Activated B cell treated with CpG ODN at 0.5 μM for 24 hours (primary cell): Measurements from ENCODE around the gene ATG13. TPM values are rescaled to one million over a fixed set of nuclear protein-coding genes. Genes with fewer than 3 reads are reported as not detected.

Experiments
- ATAC-seq: fragments of 200-7000 bp; cut with Tn5 transposase; one replicate; pipeline ENCODE4 v1.10.0; 2021; ENCODE audit warnings: low read depth, mild to moderate bottlenecking, moderate library complexity
- CTCF ChIA-PET: fragments of 350-600 bp; sonication (Branson Sonifier 250); formaldehyde crosslinking; loops from one replicate; lab custom pipeline; 2021; ENCODE audit warnings: antibody characterized with exemption; lab: Charles Lee
- POLR2A ChIA-PET: fragments of 350-600 bp; sonication (Branson Sonifier 250); formaldehyde crosslinking; loops from one replicate; lab custom pipeline; 2021; ENCODE audit warnings: antibody characterized with exemption; lab: Charles Lee
- DNase-seq: peaks from one replicate; pipeline ENCODE4 v3.0.0; 2022
- H3K27ac Mint-ChIP-seq: one replicate; pipeline ENCODE4 v1.8.0; 2020; ENCODE audit warnings: mixed read lengths
- H3K27me3 Mint-ChIP-seq: one replicate; pipeline ENCODE4 v1.8.0; 2021; ENCODE audit warnings: mixed read lengths
- H3K36me3 Mint-ChIP-seq: one replicate; pipeline ENCODE4 v1.8.0; 2021; ENCODE audit warnings: low read depth, mixed read lengths
- H3K4me1 Mint-ChIP-seq: one replicate; pipeline ENCODE4 v1.8.0; 2021; ENCODE audit warnings: mixed read lengths
- H3K4me3 Mint-ChIP-seq: one replicate; pipeline ENCODE4 v1.8.0; 2020; ENCODE audit warnings: mild to moderate bottlenecking, mixed read lengths
- H3K9me3 Mint-ChIP-seq: one replicate; pipeline ENCODE4 v1.8.0; 2020; ENCODE audit warnings: mixed read lengths
- intact Hi-C: fragments of 100-400 bp; cut with micrococcal nuclease; formaldehyde crosslinking; loops from one replicate; pipeline ENCODE4 v1.15.1; 2024
- total RNA-seq: library from RNA; stranded (reverse); gene quantifications from 2 replicates; pipeline ENCODE4 v1.2.3, GENCODE V29; 2022
- TF ChIP-seq, protein P1 (sequence below): fragments of 200-600 bp; IDR thresholded peaks from one replicate; pipeline ENCODE4 v1.8.0; 2022; ENCODE audit warnings: antibody characterized with exemption, mild to moderate bottlenecking

ATG13 gene
- total RNA-seq, 1 donor from 2014 or later, result 73.7 TPM

DNA sequence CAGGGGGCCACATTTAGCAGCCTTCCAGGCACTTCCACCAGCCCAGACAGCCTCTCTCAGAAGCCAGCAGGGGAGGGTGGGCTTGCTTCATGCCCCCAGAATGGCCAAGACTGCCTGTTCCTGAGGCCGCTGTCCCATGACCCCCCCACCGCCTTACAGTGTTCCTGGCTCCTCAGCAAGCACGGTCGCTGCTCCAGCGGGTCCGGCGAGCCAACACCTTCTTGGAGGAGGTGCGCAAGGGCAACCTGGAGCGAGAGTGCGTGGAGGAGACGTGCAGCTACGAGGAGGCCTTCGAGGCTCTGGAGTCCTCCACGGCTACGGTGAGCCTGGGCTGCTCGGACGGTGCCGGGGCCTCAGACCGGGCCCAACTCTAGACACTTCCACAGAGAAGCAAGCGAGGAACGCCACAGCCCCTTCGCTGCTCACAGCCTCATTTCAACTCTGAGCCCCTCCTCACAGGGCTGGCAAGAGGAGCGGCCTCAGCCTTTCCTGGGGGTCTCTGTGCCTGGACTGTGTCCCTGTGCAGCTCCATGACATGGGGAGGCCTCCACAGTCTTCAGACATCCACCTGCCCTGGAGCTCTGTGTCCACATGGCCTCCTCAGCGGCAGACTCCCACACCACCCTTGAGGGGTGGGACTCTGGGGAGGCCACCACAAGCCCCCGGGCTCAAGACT lies 102.3 kb downstream of the ATG13 start:
- Mint-ChIP-seq H3K27me3 (peaks cover 3% of the 10 kb centered on the region), H3K4me3 (no peak overlapping the region), H3K4me1 (peaks cover 2% of the 10 kb centered on the region), H3K9me3 (no peaks in the 10 kb centered on the region), H3K36me3 (no peaks in the 10 kb centered on the region), H3K27ac (no peak overlapping the region)
- POLR2A ChIA-PET, result no interaction called here
- no peak for ATAC-seq
- no peak for DNase-seq
- TF ChIP-seq, protein P1, sequence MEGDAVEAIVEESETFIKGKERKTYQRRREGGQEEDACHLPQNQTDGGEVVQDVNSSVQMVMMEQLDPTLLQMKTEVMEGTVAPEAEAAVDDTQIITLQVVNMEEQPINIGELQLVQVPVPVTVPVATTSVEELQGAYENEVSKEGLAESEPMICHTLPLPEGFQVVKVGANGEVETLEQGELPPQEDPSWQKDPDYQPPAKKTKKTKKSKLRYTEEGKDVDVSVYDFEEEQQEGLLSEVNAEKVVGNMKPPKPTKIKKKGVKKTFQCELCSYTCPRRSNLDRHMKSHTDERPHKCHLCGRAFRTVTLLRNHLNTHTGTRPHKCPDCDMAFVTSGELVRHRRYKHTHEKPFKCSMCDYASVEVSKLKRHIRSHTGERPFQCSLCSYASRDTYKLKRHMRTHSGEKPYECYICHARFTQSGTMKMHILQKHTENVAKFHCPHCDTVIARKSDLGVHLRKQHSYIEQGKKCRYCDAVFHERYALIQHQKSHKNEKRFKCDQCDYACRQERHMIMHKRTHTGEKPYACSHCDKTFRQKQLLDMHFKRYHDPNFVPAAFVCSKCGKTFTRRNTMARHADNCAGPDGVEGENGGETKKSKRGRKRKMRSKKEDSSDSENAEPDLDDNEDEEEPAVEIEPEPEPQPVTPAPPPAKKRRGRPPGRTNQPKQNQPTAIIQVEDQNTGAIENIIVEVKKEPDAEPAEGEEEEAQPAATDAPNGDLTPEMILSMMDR, result no peak
- intact Hi-C loops, result no loop called here
- CTCF ChIA-PET, result no interaction called here

DNA sequence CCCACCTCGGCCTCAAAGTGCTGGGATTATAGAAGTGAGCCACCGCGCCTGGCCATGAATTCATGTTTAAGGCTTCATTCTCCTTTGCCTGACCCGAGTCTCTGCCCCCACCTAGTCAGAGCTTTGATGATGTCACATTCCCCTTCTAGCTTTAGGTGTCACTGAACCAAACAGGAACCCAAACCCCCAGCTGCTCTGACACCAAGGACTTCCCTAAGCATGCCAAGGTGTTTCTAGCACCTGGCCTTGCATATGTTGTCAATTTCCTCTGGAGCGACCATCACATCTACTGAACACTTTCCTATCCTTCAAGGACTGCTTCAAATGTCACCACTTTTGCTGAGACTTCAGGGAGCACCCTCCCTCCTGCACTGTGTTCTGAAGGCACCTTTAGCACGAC lies 103.9 kb downstream of the ATG13 start:
- no peaks in the 10 kb centered on the region for H3K9me3 Mint-ChIP-seq
- H3K4me1 Mint-ChIP-seq, result peaks cover 2% of the 10 kb centered on the region
- TF ChIP-seq, protein P1, result no peak
- ATAC-seq (no peak), DNase-seq (no peak)
- POLR2A ChIA-PET, result no interaction called here
- no peak overlapping the region for H3K27ac Mint-ChIP-seq
- H3K36me3 Mint-ChIP-seq, result no peaks in the 10 kb centered on the region
- intact Hi-C loops, result no loop called here
- peaks cover 3% of the 10 kb centered on the region for H3K27me3 Mint-ChIP-seq
- CTCF ChIA-PET, result no interaction called here
- no peak overlapping the region for H3K4me3 Mint-ChIP-seq

DNA sequence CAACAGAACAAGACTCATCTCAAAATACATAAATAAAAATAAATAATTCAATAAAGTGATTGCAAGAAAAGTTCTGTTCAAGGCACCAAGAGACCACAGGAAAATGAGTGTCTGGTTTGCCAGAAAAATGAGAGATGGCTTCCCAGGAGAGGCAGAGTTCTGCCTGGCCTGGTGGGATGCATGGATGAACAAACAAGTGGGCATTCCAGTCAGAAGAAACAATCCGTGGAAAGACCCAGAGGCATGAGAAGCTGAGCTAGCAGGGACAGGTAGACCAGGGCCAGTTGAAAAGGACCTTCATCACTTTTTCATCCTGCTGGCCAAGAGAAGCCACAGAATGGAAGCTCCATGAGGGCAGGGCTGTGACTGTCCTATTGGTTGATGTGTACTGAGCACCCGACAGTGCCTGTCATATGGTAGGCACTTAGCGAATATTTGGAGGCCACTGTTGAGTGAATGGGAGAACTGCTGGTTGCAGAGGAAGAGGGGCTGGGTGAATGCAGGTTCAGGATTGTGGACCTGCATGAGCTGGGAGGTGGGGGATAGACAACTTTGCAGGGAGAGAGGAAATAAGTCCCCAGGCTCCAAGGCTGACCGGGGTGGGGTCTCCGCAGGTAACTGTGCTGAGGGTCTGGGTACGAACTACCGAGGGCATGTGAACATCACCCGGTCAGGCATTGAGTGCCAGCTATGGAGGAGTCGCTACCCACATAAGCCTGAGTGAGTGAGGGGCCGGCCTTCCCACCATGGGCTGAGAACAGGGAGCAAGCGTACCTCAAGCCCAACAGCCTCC lies 105.4 kb downstream of the ATG13 start:
- CTCF ChIA-PET, result no interaction called here
- intact Hi-C loops, result no loop called here
- Mint-ChIP-seq H3K27ac (no peak overlapping the region), H3K36me3 (no peaks in the 10 kb centered on the region), H3K4me3 (no peak overlapping the region), H3K27me3 (peaks cover 3% of the 10 kb centered on the region), H3K9me3 (no peaks in the 10 kb centered on the region), H3K4me1 (peaks cover 2% of the 10 kb centered on the region)
- POLR2A ChIA-PET, result no interaction called here
- DNase-seq, result no peak
- ATAC-seq, result no peak
- TF ChIP-seq, protein P1, result no peak

DNA sequence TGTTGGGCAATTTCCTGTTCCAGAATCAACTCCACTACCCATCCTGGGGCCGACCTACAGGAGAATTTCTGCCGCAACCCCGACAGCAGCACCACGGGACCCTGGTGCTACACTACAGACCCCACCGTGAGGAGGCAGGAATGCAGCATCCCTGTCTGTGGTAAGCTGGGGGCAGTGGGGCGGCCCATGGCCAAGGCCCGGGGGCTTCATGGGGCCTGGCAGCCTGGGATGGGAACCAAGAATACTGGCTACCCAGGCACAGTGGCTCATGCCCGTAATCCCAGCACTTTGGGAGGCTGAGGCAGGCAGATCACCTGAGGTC lies 106.0 kb downstream of the ATG13 start:
- Mint-ChIP-seq H3K27me3 (peaks cover 3% of the 10 kb centered on the region), H3K36me3 (no peaks in the 10 kb centered on the region), H3K9me3 (no peaks in the 10 kb centered on the region), H3K4me1 (peaks cover 2% of the 10 kb centered on the region), H3K27ac (no peak overlapping the region), H3K4me3 (no peak overlapping the region)
- ChIA-PET POLR2A (no interaction called here), CTCF (no interaction called here)
- TF ChIP-seq, protein P1, result no peak
- no peak for ATAC-seq
- intact Hi-C loops, result no loop called here
- no peak for DNase-seq

DNA sequence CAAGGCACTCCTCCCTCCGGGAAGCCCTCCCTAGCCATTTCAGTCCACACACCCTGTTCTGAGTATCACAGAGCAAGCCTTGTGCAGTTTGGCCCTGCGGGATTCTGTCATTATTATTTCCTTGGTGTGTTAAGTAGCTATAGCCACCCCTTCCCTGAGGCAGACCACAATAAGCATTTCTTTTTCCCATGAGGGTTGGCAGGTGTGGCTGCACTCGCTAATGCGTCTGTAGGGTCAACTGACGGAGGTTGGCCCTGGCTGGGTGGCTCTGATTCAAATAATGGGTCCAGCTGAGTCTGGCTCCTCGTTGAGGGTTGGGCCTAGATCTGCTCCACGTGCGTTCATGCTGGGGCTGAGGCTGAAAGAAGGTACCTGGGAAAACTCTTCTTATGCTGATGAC lies 106.7 kb downstream of the ATG13 start:
- intact Hi-C loops, result no loop called here
- no peak overlapping the region for H3K27ac Mint-ChIP-seq
- ATAC-seq, result no peak
- H3K9me3 Mint-ChIP-seq, result no peaks in the 10 kb centered on the region
- ChIA-PET POLR2A (no interaction called here), CTCF (no interaction called here)
- peaks cover 2% of the 10 kb centered on the region for H3K4me1 Mint-ChIP-seq
- TF ChIP-seq, protein P1, result no peak
- DNase-seq, result no peak
- H3K36me3 Mint-ChIP-seq, result no peaks in the 10 kb centered on the region
- H3K4me3 Mint-ChIP-seq, result no peak overlapping the region
- H3K27me3 Mint-ChIP-seq, result peaks cover 3% of the 10 kb centered on the region

Other genes starting within 250 kb of the ATG13 start
- gene MDK, start 235.9 kb upstream of the ATG13 start, total RNA-seq, result 0.55 and 0.78 TPM in 2 replicates
- gene CHRM4, start 225.8 kb upstream of the ATG13 start, total RNA-seq, result 0.35 and 0.42 TPM in 2 replicates
- 35.5 and 39.1 TPM in 2 replicates for gene AMBRA1, start 23.5 kb upstream of the ATG13 start, total RNA-seq
- gene HARBI1, start 326 bp upstream of the ATG13 start, total RNA-seq, result 5.4 and 6.5 TPM in 2 replicates
- 47.6 and 58.0 TPM in 2 replicates for gene ARHGAP1, start 83.1 kb downstream of the ATG13 start, total RNA-seq
- gene ZNF408, start 83.5 kb downstream of the ATG13 start, total RNA-seq, result 15.6 and 16.1 TPM in 2 replicates
- gene F2, start 101.7 kb downstream of the ATG13 start, total RNA-seq, result not detected in 2 replicates
- 50.4 and 52.9 TPM in 2 replicates for gene CKAP5, start 228.7 kb downstream of the ATG13 start, total RNA-seq